DOHH2 (cell line): ENCODE results near the gene LEF1.

Source experiments
- CTCF ChIP-seq: fragments of 200-600 bp; sonication (generic); IDR thresholded peaks from one replicate; pipeline ENCODE4 v1.5.1; 2014; ENCODE audit warnings: antibody characterized with exemption, mild to moderate bottlenecking, low read depth, low read length; ENCODE audit not compliant: poor library complexity, severe bottlenecking
- EZH2phosphoT487 ChIP-seq: fragments of 200-600 bp; sonication (generic); IDR thresholded peaks from 2 replicates; pipeline ENCODE4 v1.6.1; 2017; ENCODE audit warnings: borderline replicate concordance, mild to moderate bottlenecking, antibody characterized with exemption, low read length, moderate library complexity, mixed read lengths

DNA sequence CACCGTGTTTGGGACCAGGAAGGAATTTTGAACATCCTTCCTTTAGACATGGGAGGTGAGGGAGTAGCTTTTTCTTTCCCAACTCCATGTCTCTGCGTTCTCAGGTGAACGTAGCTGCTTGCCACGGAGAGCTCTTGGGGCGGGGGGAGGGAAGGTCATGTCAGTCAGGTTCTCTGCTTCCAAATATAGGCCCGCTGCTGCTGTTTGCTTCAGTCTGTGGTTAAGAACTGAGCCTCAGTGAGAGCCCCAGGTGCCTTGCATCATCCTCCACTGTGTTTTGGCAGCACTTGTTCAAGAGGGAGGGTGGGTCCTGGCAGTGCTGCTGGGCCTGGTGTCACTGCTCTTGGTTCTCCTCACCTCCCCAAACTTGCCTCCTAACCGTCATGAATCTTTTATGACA is 132.5 kb downstream of the LEF1 start:
- no peak for TF ChIP-seq CTCF
- TF ChIP-seq EZH2phosphoT487 = no peak
